ENCODE results near the gene PTAR1.

PTAR1 gene

GRCh38 chr9:69748304-69748703 lies 11.5 kb downstream of the PTAR1 start:
- no peak for DNase-seq

DNA sequence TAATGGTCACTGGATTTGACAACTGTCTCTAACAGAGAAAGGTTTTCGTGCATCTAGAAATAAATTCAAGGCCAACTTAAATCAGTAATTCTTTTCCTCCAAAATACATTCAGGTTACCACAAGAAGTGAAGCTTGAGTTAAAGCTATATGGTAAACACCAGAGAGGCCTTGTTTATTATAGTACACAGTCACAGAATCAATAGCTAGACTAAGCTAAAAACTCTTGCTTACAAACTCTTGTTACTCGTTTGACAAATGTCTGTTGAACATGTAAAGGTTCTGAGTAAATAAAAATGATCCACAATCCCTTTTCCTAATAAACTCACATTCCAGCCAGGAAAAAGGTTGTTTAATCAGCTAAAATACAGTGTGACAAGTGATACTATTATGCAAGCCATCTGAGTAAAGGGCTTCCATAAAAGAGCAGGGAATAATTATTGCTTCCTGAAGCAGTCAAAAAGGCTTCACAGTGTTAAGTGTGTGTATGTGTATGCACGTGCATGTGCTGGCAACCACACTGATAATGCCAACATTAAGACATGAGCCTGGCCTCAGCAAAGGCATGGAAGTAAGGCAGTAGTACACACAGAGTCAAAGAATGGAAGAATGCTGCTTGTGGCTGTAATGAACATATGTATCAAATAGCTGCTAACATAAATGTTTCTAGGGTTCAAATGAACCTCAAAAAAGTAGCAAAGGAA lies 12.8 kb downstream of the PTAR1 start:
- DNase-seq, result no peak

GRCh38 chr9:69745716-69746437 lies 13.9 kb downstream of the PTAR1 start:
- DNase-seq, result no peak

DNA sequence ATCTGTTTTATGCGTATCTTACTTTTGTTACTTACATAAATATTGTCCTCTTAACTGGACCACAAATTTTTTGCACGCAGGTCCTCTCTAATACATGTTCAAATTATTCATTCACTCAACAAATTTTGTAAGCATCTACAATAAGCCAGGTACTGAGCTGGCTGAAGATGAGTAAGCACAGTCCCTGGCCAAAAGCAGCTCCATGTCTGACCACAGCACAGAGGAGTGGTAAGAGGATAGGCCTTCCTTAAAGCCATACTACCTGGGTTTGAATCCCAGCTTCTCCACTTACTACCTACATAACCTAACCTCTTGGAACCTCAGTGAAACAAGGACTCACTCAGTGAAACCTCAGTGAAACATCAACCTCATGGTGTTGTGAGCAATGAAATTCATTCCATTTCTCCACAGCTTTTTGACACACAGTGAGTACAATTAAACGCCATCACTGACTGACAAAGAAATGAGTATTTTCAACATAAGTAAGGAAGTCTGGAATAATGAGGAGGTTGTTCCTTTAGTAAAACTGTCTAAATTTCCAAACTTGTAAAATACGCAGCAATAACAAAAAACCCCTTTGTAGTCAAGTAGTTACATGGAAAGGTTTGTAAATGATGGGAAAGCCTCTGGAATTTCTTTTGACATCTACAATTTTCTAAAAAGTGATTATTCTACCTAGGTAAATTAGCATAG lies 15.0 kb downstream of the PTAR1 start:
- DNase-seq, result no peak

DNA sequence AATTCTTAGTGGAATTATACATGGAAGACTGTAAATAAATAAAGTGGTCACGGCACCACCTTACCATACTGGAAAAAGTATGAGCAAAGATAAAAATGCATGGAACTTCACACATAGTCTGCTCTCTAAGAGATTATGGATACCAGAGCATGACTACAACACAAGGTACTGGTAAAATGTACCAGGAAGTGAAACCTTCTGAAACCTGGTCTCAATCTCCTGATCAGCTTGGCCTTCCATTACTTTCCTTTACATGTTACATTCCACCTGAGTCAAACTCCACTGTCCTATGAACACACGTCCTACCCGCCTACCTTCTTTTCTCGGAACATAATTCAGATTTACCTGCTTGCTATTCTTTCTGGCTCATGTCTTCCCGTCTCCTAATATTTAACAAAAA lies 15.9 kb downstream of the PTAR1 start:
- no peak for DNase-seq

- no peak for DNase-seq
Measured at GRCh38 chr9:69740872-69741505, 18.8 kb downstream of the PTAR1 start.

DNA sequence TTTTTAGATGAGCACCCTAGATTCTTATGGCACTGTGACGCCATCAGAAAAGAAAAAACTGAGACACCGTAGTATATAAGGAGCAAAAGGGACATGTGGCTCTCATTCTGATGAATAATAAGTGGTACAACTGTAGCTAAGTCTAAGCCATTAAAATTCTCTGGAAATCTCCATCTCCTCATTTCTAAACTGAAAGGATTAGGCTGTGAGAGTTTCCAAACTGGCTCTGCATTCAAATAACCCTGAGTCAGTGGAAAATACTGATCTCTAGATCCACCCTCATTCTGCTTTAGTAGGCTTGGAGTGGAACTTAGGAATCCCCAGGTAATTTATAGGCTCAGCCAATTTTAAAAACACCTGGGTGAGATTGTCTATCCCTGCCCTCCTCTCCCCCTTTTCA lies 28.5 kb downstream of the PTAR1 start:
- no peak for DNase-seq

- no peak for DNase-seq
Measured at GRCh38 chr9:69719983-69720382, 39.8 kb downstream of the PTAR1 start.

- no peak for DNase-seq
Measured at GRCh38 chr9:69719367-69719766, 40.4 kb downstream of the PTAR1 start.

- no peak for DNase-seq
Measured at GRCh38 chr9:69718218-69718617, 41.6 kb downstream of the PTAR1 start.

GRCh38 chr9:69715825-69716224 lies 44.0 kb downstream of the PTAR1 start:
- DNase-seq, result no peak

DNA sequence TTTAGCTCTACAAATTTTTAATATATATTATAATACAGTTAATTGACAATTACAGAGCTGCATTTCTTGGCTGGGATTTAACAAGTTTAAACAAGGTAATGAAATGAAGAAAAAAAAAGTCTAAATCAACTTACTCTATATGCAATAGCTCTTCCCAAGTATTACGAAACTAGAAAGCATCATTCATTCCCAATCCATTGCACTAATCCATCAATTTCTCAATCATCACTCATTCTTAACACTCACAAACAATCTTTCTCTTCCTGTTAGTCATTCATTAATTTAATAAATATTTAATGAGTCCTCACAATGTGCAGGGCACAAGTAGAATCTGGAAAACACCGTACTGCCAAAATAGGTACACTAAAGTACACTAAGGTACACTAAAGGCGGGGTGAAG lies 44.7 kb downstream of the PTAR1 start:
- DNase-seq, result no peak

DNA sequence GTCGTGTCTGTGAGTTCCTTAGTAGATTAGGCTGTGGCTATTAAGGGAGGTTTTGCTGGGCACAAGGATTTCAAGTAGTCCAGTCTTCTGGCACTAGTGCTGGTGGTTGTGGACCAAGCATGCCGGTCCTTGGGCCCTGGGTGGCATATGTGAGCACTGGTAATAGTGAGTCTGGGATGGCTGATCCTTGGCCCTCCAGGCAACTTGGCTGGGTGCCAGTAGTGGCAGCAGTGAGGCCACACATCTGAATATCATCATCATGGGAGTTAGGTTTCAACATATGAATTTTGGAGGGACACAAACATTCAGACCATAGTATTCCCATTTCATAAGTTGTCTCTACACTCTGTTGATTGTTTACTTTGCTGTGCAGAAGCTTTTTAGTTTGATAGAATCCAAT lies 62.3 kb downstream of the PTAR1 start:
- no peak for DNase-seq

DNA sequence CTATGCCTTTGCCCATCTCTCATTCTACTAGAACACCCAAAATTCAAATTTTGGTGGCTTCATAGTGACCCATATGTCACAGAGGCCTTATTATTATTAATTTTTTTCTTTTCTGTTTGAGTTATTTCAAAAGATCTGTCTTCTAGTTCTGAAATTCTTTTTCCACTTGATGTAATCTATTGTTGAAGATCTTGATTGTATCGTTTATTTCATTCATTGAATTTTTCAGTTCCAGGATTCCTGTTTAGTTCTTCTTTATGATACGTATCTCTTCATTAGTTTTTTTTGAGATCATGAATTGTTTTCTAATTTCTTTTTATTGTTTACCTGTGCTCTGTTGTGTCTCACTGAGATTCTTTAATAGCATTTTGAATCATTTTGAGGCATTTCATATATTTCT lies 63.0 kb downstream of the PTAR1 start:
- DNase-seq, result no peak

- DNase-seq, result no peak
Measured at GRCh38 chr9:69689991-69690538, 69.7 kb downstream of the PTAR1 start.

- DNase-seq, result no peak
Measured at GRCh38 chr9:69683927-69684326, 75.9 kb downstream of the PTAR1 start.

GRCh38 chr9:69678843-69679538 lies 80.8 kb downstream of the PTAR1 start:
- no peak for DNase-seq

DNA sequence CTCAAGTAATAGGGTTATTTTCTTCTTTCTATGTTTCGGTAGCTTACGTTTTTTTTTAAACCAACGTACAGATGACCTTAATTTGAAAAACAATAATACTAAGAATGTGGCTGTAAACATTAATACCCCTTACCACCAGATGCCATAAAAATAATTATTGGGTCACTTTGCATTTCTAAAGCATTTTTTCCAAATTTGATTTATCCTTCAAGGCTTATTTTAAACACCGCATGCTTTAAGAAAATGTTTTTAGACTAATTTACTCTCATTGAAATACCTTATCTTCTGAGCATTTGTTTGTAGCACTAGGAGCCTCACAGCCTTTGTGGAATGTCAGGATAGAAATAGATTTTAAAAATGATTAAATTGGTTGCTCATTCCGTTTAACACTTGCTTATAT lies 81.9 kb downstream of the PTAR1 start:
- no peak for DNase-seq

DNA sequence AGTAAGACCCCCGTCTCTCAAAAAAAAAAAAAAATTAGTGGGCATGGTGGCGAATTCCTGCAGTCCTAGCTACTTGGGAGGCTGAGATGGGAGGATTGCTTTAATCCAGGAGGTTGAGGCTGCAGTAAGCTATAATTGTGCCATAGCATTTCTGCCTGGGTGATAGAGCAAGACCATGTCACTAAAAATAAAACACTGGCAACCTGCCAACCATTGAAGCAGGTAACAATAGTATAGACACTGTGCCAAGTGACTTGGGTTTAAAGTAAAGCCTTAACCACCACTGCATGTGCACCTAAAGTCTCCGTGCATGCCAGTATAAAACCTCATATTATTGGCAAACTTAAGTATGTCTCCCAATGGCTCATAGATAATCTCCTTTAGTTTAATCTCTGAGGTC lies 84.2 kb downstream of the PTAR1 start:
- DNase-seq, result peak; percentile 61

DNA sequence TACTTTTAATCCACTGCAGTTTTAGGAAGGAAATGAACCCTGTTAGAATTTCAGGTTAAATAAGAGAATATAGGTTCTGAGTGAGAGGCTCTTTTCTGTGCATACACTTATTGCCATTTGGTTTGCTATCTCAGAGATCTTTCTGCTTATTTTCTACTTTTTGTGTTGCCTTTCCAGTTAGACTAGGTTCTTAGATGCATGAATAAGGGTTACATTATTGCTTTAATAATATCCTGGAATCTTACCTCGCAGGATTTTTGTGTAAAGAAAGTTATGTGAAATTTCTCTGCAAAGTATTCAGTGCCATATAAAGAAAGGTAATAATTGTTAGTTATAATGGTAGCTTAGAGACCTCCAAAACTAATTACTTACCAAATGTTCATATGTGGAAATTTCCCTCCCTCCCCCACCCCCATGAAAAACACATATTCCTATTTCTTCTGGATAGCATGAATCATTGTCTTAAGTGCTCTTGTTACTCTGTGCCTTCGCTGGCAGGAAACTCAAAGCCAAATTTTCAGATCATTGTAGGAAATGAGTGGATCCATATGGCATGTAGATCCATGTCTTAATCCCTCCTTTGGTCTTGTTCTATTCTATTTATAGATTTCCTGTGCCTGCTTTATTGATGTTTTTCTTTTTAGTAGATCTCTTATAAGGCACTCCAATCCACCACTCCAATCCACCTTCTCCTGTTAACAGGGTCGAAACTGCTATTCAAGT lies 84.9 kb downstream of the PTAR1 start:
- DNase-seq, result no peak

GRCh38 chr9:69674112-69674685 lies 85.6 kb downstream of the PTAR1 start:
- DNase-seq, result no peak

DNA sequence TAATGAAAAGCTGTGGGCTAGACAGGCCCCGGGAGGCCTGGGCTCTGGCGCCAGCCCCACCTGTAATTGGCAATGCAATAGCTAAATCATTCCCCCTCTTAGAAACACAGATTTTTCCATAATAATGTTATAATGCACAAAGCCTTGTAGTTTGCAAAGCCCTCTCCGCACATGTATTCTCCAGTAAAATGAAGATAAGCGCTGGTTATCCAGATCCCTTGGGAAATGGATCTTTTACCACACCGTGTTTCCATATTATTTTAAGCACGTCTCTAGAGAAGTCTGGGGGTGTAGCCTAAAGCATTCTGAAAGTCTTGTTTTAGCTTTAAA lies 86.5 kb downstream of the PTAR1 start:
- no peak for DNase-seq

Data from RPMI8226 (cell line).